Neural cell (in vitro differentiated cells): ENCODE results near the gene ADAMTS10.

Experiments
- EP300 ChIP-seq: fragments of 450-650 bp; conservative IDR thresholded peaks from 2 replicates; pipeline ENCODE4 v1.6.1; 2014; ENCODE audit warnings: antibody characterized with exemption, mild to moderate bottlenecking, moderate library complexity; ENCODE audit not compliant: poor library complexity, severe bottlenecking
- EZH2 ChIP-seq: fragments of 200-600, 300-800 bp; shearing (Covaris generic), sonication (generic); IDR thresholded peaks from 2 replicates; pipeline ENCODE4 v1.6.1; 2014; ENCODE audit warnings: antibody characterized with exemption, low read length, borderline replicate concordance, mild to moderate bottlenecking; ENCODE audit not compliant: insufficient read depth, poor library complexity, severe bottlenecking
- POLR2AphosphoS5 ChIP-seq: IDR thresholded peaks from 2 replicates; pipeline ENCODE4 v1.6.1; 2012
- RAD21 ChIP-seq: fragments of 450-650 bp; conservative IDR thresholded peaks from 2 replicates; pipeline ENCODE4 v1.6.1; 2014; ENCODE audit warnings: antibody characterized with exemption, mild to moderate bottlenecking, moderate library complexity
- TF ChIP-seq, protein P1 (sequence below): fragments of 450-650 bp; IDR thresholded peaks from 2 replicates; pipeline ENCODE4 v1.5.1; 2014; ENCODE audit warnings: antibody characterized with exemption, mild to moderate bottlenecking, moderate library complexity; ENCODE audit not compliant: poor library complexity, severe bottlenecking

DNA sequence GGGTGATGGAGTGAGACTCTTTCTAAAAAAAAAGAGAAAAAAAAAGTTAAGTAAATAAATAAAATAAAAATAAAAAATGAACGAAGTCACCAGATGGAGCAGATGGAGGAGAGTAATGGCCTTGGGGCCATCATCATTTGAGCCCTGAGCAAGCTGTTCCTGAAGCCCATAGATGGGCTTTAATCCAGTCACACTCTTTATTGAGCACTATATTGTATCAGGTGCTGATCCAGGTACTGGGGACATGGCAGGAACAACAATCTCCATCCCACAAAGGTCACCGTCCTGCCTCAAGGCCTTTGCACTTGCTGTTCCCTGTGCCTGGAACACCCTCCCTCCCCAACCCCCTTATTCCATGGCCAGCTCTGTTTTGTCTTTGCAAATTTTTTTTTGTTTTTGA lies 3.9 kb upstream of the ADAMTS10 start:
- TF ChIP-seq EZH2 = no peak
- TF ChIP-seq, protein P1, sequence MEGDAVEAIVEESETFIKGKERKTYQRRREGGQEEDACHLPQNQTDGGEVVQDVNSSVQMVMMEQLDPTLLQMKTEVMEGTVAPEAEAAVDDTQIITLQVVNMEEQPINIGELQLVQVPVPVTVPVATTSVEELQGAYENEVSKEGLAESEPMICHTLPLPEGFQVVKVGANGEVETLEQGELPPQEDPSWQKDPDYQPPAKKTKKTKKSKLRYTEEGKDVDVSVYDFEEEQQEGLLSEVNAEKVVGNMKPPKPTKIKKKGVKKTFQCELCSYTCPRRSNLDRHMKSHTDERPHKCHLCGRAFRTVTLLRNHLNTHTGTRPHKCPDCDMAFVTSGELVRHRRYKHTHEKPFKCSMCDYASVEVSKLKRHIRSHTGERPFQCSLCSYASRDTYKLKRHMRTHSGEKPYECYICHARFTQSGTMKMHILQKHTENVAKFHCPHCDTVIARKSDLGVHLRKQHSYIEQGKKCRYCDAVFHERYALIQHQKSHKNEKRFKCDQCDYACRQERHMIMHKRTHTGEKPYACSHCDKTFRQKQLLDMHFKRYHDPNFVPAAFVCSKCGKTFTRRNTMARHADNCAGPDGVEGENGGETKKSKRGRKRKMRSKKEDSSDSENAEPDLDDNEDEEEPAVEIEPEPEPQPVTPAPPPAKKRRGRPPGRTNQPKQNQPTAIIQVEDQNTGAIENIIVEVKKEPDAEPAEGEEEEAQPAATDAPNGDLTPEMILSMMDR = no peak
- no peak for TF ChIP-seq POLR2AphosphoS5
- TF ChIP-seq EP300 = no peak
- no peak for TF ChIP-seq RAD21
